Left cardiac atrium (tissue), 4 donors: ENCODE results near the gene ZNF100. TPM values are rescaled to one million over a fixed set of nuclear protein-coding genes. Genes with fewer than 3 reads are reported as not detected.
"Not testable (repeated sequence)": the region's sequence is repeated elsewhere in the genome, so short reads cannot be mapped to it uniquely, and the experiment has no call there.

Experiments used
- ATAC-seq, 2 donors: fragments of 200-7000 bp; cut with Tn5 transposase; one replicate each; pipeline ENCODE4 v1.9.1; 2020; ENCODE audit warnings: mild to moderate bottlenecking in 2 of 2, moderate library complexity in 2 of 2
- DNase-seq: peaks from one replicate; pipeline ENCODE4 v3.0.0-alpha.2; 2020
- intact Hi-C, 2 donors: fragments of 100-400 bp; cut with DNase I; formaldehyde crosslinking; loops; one replicate each; pipeline versions ENCODE4 v1.14.1 to v1.15.1; 2022 to 2023
- long read RNA-seq: library from polyadenylated mRNA; unstranded; transcript quantifications from one replicate; pipeline ENCODE4 v2.0.0, GENCODE V29; 2021
- total RNA-seq, 2 donors: library from RNA; stranded (reverse); fragmentation: NEBNext Ultra II Directional; extraction: Animal tissue kit (Norgen Biotek cat#: 25700); gene quantifications; one replicate each; pipeline ENCODE4 v1.2.1, GENCODE V29; 2021
- donor health status: DM: no; HTN: yes; CAD: no.
- donor health status: DM: no; HTN: yes; CAD: no; lungs with severe emphysema.
- donor health status: DM: yes; HTN: yes; CAD: no.
- donor health status: Dilated cardiomyopathy.

ZNF100 gene
- total RNA-seq: 1 to 10 TPM; 7.2 to 9.2 TPM
- long read RNA-seq, full-length matches to known transcripts: 1 of 3 reads
- long read RNA-seq, partial matches to known transcripts: 0 of 3 reads
- long read RNA-seq, other reads (novel, unspliced or antisense): 2 of 3 reads

- intact Hi-C loops: loop anchor here in 1 of 2 donors (5.0 kb wide), 1 partner anchor 70 kb away; the partner anchor contains the start of gene ZNF43
Measured at GRCh38 chr19:21767065-21767800, at the start of gene ZNF100. TSS of gene ZNF100 (minus strand) at chr19:21767579. CDS start at chr19:21767429, 150 bp downstream.

GRCh38 chr19:21812448-21812847 is 45.1 kb upstream of the ZNF100 start:
- ATAC-seq (no peak), DNase-seq (no peak)
- intact Hi-C loops: no loop called here

More at GRCh38 chr19:21767065-21767800, at the start of gene ZNF100:
- DNase-seq (peak; percentile 98), ATAC-seq (peak; percentile 98 to 99)

GRCh38 chr19:21808400-21809000 is 41.1 kb upstream of the ZNF100 start:
- DNase-seq, intact Hi-C loops, ATAC-seq: not testable (repeated sequence)

GRCh38 chr19:21789466-21790085 is 22.2 kb upstream of the ZNF100 start:
- intact Hi-C loops: no loop called here
- no peak for DNase-seq
- no peak for ATAC-seq

GRCh38 chr19:21786936-21787335 is 19.6 kb upstream of the ZNF100 start:
- ATAC-seq: no peak

GRCh38 chr19:21775792-21776191 is 8.4 kb upstream of the ZNF100 start:
- intact Hi-C loops, DNase-seq, ATAC-seq: not testable (repeated sequence)

More at GRCh38 chr19:21786936-21787335, 19.6 kb upstream of the ZNF100 start:
- intact Hi-C loops: no loop called here
- DNase-seq: no peak

GRCh38 chr19:21766705-21767064 is 694 bp downstream of the ZNF100 start:
- not testable (repeated sequence) for DNase-seq
- peak; percentile 27 to 29 for ATAC-seq
- intact Hi-C loops: loop anchor here in 1 of 2 donors (5.0 kb wide), 1 partner anchor 71 kb away; the partner anchor contains the start of gene ZNF43

- intact Hi-C loops: loop anchor here in 1 of 2 donors (5.0 kb wide), 1 partner anchor 72 kb away; the partner anchor contains the start of gene ZNF43
- ATAC-seq: no peak
- no peak for DNase-seq
Measured at GRCh38 chr19:21765151-21765550, 2.2 kb downstream of the ZNF100 start.

- DNase-seq, ATAC-seq, intact Hi-C loops: not testable (repeated sequence)
Measured at GRCh38 chr19:21761547-21761946, 5.8 kb downstream of the ZNF100 start.

GRCh38 chr19:21758296-21758695 is 9.1 kb downstream of the ZNF100 start:
- intact Hi-C loops: no loop called here
- DNase-seq: no peak
- ATAC-seq: no peak

GRCh38 chr19:21755555-21755954 is 11.8 kb downstream of the ZNF100 start:
- ATAC-seq, intact Hi-C loops, DNase-seq: not testable (repeated sequence)

GRCh38 chr19:21751384-21751783 is 16.0 kb downstream of the ZNF100 start:
- intact Hi-C loops: no loop called here
- DNase-seq: no peak
- ATAC-seq: peak in 1 of 2 donors; percentile 42

GRCh38 chr19:21750586-21751128 is 16.7 kb downstream of the ZNF100 start:
- intact Hi-C loops: no loop called here
- ATAC-seq (no peak), DNase-seq (peak; percentile 18)

- intact Hi-C loops: no loop called here
- DNase-seq (no peak), ATAC-seq (peak in 1 of 2 donors; percentile 42)
Measured at GRCh38 chr19:21749090-21749489, 18.3 kb downstream of the ZNF100 start.

GRCh38 chr19:21748088-21748487 is 19.3 kb downstream of the ZNF100 start:
- intact Hi-C loops: no loop called here
- ATAC-seq: no peak
- no peak for DNase-seq

- intact Hi-C loops: no loop called here
- no peak for ATAC-seq
- DNase-seq: no peak
Measured at GRCh38 chr19:21740559-21740958, 26.8 kb downstream of the ZNF100 start.

GRCh38 chr19:21726942-21727747 is 40.2 kb downstream of the ZNF100 start:
- intact Hi-C loops, ATAC-seq, DNase-seq: not testable (repeated sequence)

GRCh38 chr19:21713761-21714160 is 53.6 kb downstream of the ZNF100 start:
- ATAC-seq (no peak), DNase-seq (no peak)
- intact Hi-C loops: no loop called here
